ENCODE measurements around the gene SUPT16H.

The SUPT16H gene

GRCh38 chr14:21367582-21368144 is 16.2 kb downstream of the SUPT16H start:
- TF ChIP-seq CTCF (IDR thresholded peaks at IDR 0.05), result no peak
- Histone ChIP-seq H3K4me3 (no peak overlapping the region), H3K27ac (no peak overlapping the region)
- DNase-seq (ENCODE audit: low spot score), result no peak

GRCh38 chr14:21356511-21356910 is 27.3 kb downstream of the SUPT16H start:
- TF ChIP-seq CTCF (IDR thresholded peaks at IDR 0.05), result no peak
- DNase-seq (ENCODE audit: low spot score), result no peak
- H3K4me3 ChIP-seq, result no peak overlapping the region
- no peak overlapping the region for H3K27ac ChIP-seq

GRCh38 chr14:21352587-21352986 is 31.2 kb downstream of the SUPT16H start:
- no peak for TF ChIP-seq CTCF (IDR thresholded peaks at IDR 0.05)
- H3K4me3 ChIP-seq, result no peak overlapping the region
- DNase-seq (ENCODE audit: low spot score), result no peak
- H3K27ac ChIP-seq, result no peak overlapping the region

- Histone ChIP-seq H3K4me3 (no peak overlapping the region), H3K27ac (no peak overlapping the region)
- no peak for DNase-seq (ENCODE audit: low spot score)
- TF ChIP-seq CTCF (IDR thresholded peaks at IDR 0.05), result no peak
Observed at GRCh38 chr14:21350539-21350938, 33.3 kb downstream of the SUPT16H start.

GRCh38 chr14:21347201-21347600 is 36.6 kb downstream of the SUPT16H start:
- no peak overlapping the region for H3K27ac ChIP-seq
- DNase-seq (ENCODE audit: low spot score), result no peak
- H3K4me3 ChIP-seq, result no peak overlapping the region
- TF ChIP-seq CTCF (IDR thresholded peaks at IDR 0.05), result no peak

GRCh38 chr14:21346532-21347135 is 37.2 kb downstream of the SUPT16H start:
- TF ChIP-seq CTCF (IDR thresholded peaks at IDR 0.05), result no peak
- no peak overlapping the region for H3K27ac ChIP-seq
- no peak for DNase-seq (ENCODE audit: low spot score)
- H3K4me3 ChIP-seq, result no peak overlapping the region

GRCh38 chr14:21343035-21343794 is 40.6 kb downstream of the SUPT16H start:
- DNase-seq (ENCODE audit: low spot score), result no peak
- Histone ChIP-seq H3K27ac (no peak overlapping the region), H3K4me3 (no peak overlapping the region)
- TF ChIP-seq CTCF (IDR thresholded peaks at IDR 0.05), result no peak

Measured in coronary artery (tissue), 2 donors.